Loucy (cell line): Measurements from ENCODE around the gene CCDC69.

Source experiments
- CTCF ChIP-seq: fragments of 200-600 bp; sonication (generic); conservative IDR thresholded peaks from 2 replicates; pipeline ENCODE4 v1.5.1; 2014; ENCODE audit warnings: mild to moderate bottlenecking, antibody characterized with exemption, low read length
- EZH2phosphoT487 ChIP-seq: fragments of 200-600 bp; IDR thresholded peaks from 2 replicates; pipeline ENCODE4 v1.6.1; 2018; ENCODE audit warnings: antibody characterized with exemption, mild to moderate bottlenecking, moderate library complexity, borderline replicate concordance

GRCh38 chr5:151204051-151204450 is 19.8 kb downstream of the CCDC69 start:
- TF ChIP-seq EZH2phosphoT487 (no peak), CTCF (no peak)
